IMR-90 (cell line): ENCODE results near the gene STX11. TPM values are rescaled to one million over a fixed set of nuclear protein-coding genes. Genes with fewer than 3 reads are reported as not detected.

Experiments used
- ATAC-seq: fragments of 200-7000 bp; cut with Tn5 transposase; 2 replicates; pipeline ENCODE4 v1.9.1; 2020; ENCODE audit warnings: low read depth, mild to moderate bottlenecking, moderate library complexity
- BruUV-seq: library from RNA; stranded (reverse); fragments of 400-500 nt; replicated peaks from 2 replicates; lab custom pipeline; 2021; lab: Mats Ljungman, UMichigan
- CTCF ChIA-PET: fragments of 300-600 bp; formaldehyde crosslinking; extraction: SDS; loops from one replicate; lab custom pipeline; 2021; ENCODE audit warnings: antibody characterized with exemption; lab: Yijun Ruan, JAX
- POLR2A ChIA-PET: fragments of 300-600 bp; sonication (Branson Sonifier 250); formaldehyde crosslinking; loops from one replicate; lab custom pipeline; 2022; ENCODE audit warnings: antibody characterized with exemption; ENCODE audit not compliant: unreplicated experiment; lab: Charles Lee
- DNase-seq: peaks from one replicate; pipeline ENCODE4 v3.0.0; 2013
- H2AFZ ChIP-seq: replicated peaks from 2 replicates; pipeline ENCODE3; 2013; ENCODE audit warnings: low read length, mild to moderate bottlenecking; ENCODE audit not compliant: poor library complexity
- H2AK5ac ChIP-seq: 2 replicates; pipeline ENCODE4 v1.6.1; 2013; ENCODE audit warnings: low read depth, low read length, inconsistent platforms
- H2AK9ac ChIP-seq: replicated peaks from 2 replicates; pipeline ENCODE3; 2013; ENCODE audit warnings: mild to moderate bottlenecking, low read depth, low read length, moderate library complexity; ENCODE audit not compliant: poor library complexity
- H2BK120ac ChIP-seq: 2 replicates; pipeline ENCODE4 v1.6.1; 2013; ENCODE audit warnings: low read depth, low read length, inconsistent platforms
- H2BK15ac ChIP-seq: 3 replicates; pipeline ENCODE4 v1.6.1; 2013; ENCODE audit warnings: low read depth, low read length, inconsistent platforms
- H2BK20ac ChIP-seq: 2 replicates; pipeline ENCODE4 v1.6.1; 2013; ENCODE audit warnings: low read depth, mild to moderate bottlenecking, inconsistent platforms, low read length, moderate library complexity
- H2BK5ac ChIP-seq: 2 replicates; pipeline ENCODE4 v1.6.1; 2013; ENCODE audit warnings: mild to moderate bottlenecking, low read depth, low read length, inconsistent platforms; ENCODE audit not compliant: poor library complexity, severe bottlenecking
- H3K14ac ChIP-seq: replicated peaks from 2 replicates; pipeline ENCODE4 v1.6.1; 2013; ENCODE audit warnings: low read depth, low read length, inconsistent platforms
- H3K18ac ChIP-seq: 2 replicates; pipeline ENCODE4 v1.6.1; 2013; ENCODE audit warnings: low read depth, low read length, control low read depth
- H3K23ac ChIP-seq: 2 replicates; pipeline ENCODE4 v1.6.1; 2013; ENCODE audit warnings: low read depth, low read length, inconsistent platforms
- H3K27ac ChIP-seq: 2 replicates; pipeline ENCODE4 v1.5.1; 2013; ENCODE audit warnings: mild to moderate bottlenecking, control low read depth, low read length; ENCODE audit not compliant: insufficient read depth
- H3K27me3 ChIP-seq: 2 replicates; pipeline ENCODE4 v1.6.1; 2013; ENCODE audit warnings: low read length; ENCODE audit not compliant: control insufficient read depth, insufficient read depth
- H3K36me3 ChIP-seq: 2 replicates; pipeline ENCODE4 v1.6.1; 2013; ENCODE audit warnings: low read length, mixed read lengths; ENCODE audit not compliant: control insufficient read depth, insufficient read depth
- H3K4ac ChIP-seq: 2 replicates; pipeline ENCODE4 v1.6.1; 2013; ENCODE audit warnings: low read depth, low read length, inconsistent platforms
- H3K4me1 ChIP-seq: 2 replicates; pipeline ENCODE4 v1.6.1; 2013; ENCODE audit warnings: low read length, mixed read lengths; ENCODE audit not compliant: control insufficient read depth, insufficient read depth
- H3K4me2 ChIP-seq: 2 replicates; pipeline ENCODE4 v1.6.1; 2013; ENCODE audit warnings: low read depth, mild to moderate bottlenecking, control low read depth, low read length, moderate library complexity
- H3K4me3 ChIP-seq: 2 replicates; pipeline ENCODE4 v1.5.1; 2013; ENCODE audit warnings: low read depth, mild to moderate bottlenecking, control low read depth, low read length, moderate library complexity; ENCODE audit not compliant: insufficient read depth
- H3K56ac ChIP-seq: 2 replicates; pipeline ENCODE4 v1.6.1; 2013; ENCODE audit warnings: low read length, inconsistent platforms; ENCODE audit not compliant: insufficient read depth; ENCODE audit errors: extremely low read depth
- H3K79me1 ChIP-seq, 2 experiments: 2 replicates each; pipeline ENCODE4 v1.6.1; 2013; ENCODE audit warnings: low read length in 2 of 2, inconsistent platforms in 1 of 2, low read depth in 1 of 2
- H3K9ac ChIP-seq: 2 replicates; pipeline ENCODE4 v1.6.1; 2013; ENCODE audit warnings: low read depth, low read length, control low read depth
- H3K9me1 ChIP-seq: 2 replicates; pipeline ENCODE4 v1.6.1; 2013; ENCODE audit warnings: low read length, inconsistent platforms; ENCODE audit not compliant: insufficient read depth
- H3K9me3 ChIP-seq: 2 replicates; pipeline ENCODE4 v1.6.1; 2013; ENCODE audit warnings: low read length; ENCODE audit not compliant: control insufficient read depth, insufficient read depth
- H4K20me1 ChIP-seq: 2 replicates; pipeline ENCODE4 v1.6.1; 2013; ENCODE audit warnings: low read length, inconsistent platforms; ENCODE audit not compliant: insufficient read depth
- H4K5ac ChIP-seq: 2 replicates; pipeline ENCODE4 v1.6.1; 2013; ENCODE audit warnings: mild to moderate bottlenecking, low read depth, low read length, control low read depth
- H4K8ac ChIP-seq, 2 experiments: 2 replicates each; pipeline ENCODE4 v1.6.1; 2013; ENCODE audit warnings: low read depth in 2 of 2, low read length in 2 of 2, control low read depth in 1 of 2, inconsistent platforms in 1 of 2
- H4K91ac ChIP-seq: 2 replicates; pipeline ENCODE4 v1.6.1; 2013; ENCODE audit warnings: low read depth, low read length, inconsistent platforms; ENCODE audit not compliant: insufficient read depth
- CEBPB ChIP-seq: IDR thresholded peaks from 2 replicates; pipeline ENCODE4 v1.6.1; 2012; ENCODE audit warnings: low read depth, low read length, improper control_type of control experiment
- CHD1 ChIP-seq: IDR thresholded peaks from 2 replicates; pipeline ENCODE4 v1.6.1; 2012; ENCODE audit warnings: low read depth, low read length, improper control_type of control experiment
- FOS ChIP-seq: fragments of 150-350 bp; IDR thresholded peaks from 2 replicates; pipeline ENCODE4 v1.6.1; 2016; ENCODE audit warnings: low read depth, low read length
- MAFK ChIP-seq: IDR thresholded peaks from 2 replicates; pipeline ENCODE4 v1.6.1; 2012; ENCODE audit warnings: low read depth, low read length, improper control_type of control experiment
- MAZ ChIP-seq: IDR thresholded peaks from 2 replicates; pipeline ENCODE4 v1.6.1; 2012; ENCODE audit warnings: low read depth, mild to moderate bottlenecking, low read length, improper control_type of control experiment, moderate library complexity, borderline replicate concordance
- MXI1 ChIP-seq: IDR thresholded peaks from 2 replicates; pipeline ENCODE4 v1.6.1; 2012; ENCODE audit warnings: low read depth, mild to moderate bottlenecking, low read length, moderate library complexity, borderline replicate concordance
- NFE2L2 ChIP-seq: fragments of 150-350 bp; IDR thresholded peaks from 2 replicates; pipeline ENCODE4 v1.6.1; 2016; ENCODE audit warnings: low read depth, mild to moderate bottlenecking, low read length
- RAD21 ChIP-seq: IDR thresholded peaks from 2 replicates; pipeline ENCODE4 v1.6.1; 2012; ENCODE audit warnings: low read length, improper control_type of control experiment
- RCOR1 ChIP-seq: IDR thresholded peaks from 2 replicates; pipeline ENCODE4 v1.6.1; 2012; ENCODE audit warnings: mild to moderate bottlenecking, low read length, improper control_type of control experiment; ENCODE audit not compliant: insufficient replicate concordance
- SMC3 ChIP-seq: fragments of 150-350 bp; IDR thresholded peaks from 2 replicates; pipeline ENCODE4 v1.6.1; 2016; ENCODE audit warnings: low read depth, mild to moderate bottlenecking, antibody characterized with exemption, low read length, moderate library complexity
- WGBS, 2 experiments: methylation state at CpG; one replicate each; pipeline versions ENCODE4 v1.1.5 to v1.1.7; 2013; ENCODE audit warnings: missing lambda C conversion rate in 2 of 2; ENCODE audit not compliant: insufficient read length in 1 of 2; ENCODE audit errors: extremely low coverage in 2 of 2; 5-methylcytosine and 5-hydroxymethylcytosine counted together
- dilution Hi-C: fragments of 300-500 bp; cut with HindIII; formaldehyde crosslinking; loops from one replicate; pipeline ENCODE4 v1.14.3; 2018; ENCODE audit warnings: low sequenced_read_pairs; ENCODE audit not compliant: unreplicated experiment
- in situ Hi-C: fragments of 300-500 bp; cut with MboI; formaldehyde crosslinking; loops from 3 replicates; pipeline ENCODE4 v1.14.3; 2019; ENCODE audit warnings: low sequenced_read_pairs, inconsistent platforms, mixed read lengths
- intact Hi-C: fragments of 100-400 bp; cut with micrococcal nuclease; formaldehyde crosslinking; loops from 2 replicates; pipeline ENCODE4 v1.10.0; 2022
- polyA plus RNA-seq, 3 experiments: library from polyadenylated mRNA; depleted of rRNA; stranded (reverse); fragments of >200 nt; gene quantifications; 2 replicates each; pipeline ENCODE4 v1.2.3, GENCODE V29; 2012; ENCODE audit warnings: low replicate concordance in 1 of 3
- total RNA-seq: library from RNA; depleted of rRNA; stranded (reverse); fragments of >200 nt; gene quantifications from 2 replicates; pipeline ENCODE4 v1.2.3, GENCODE V29; 2012

Gene STX11
- total and polyA plus RNA-seq, 2 of the 4 experiments (the other 2 are of a cell fraction), result 0.54 to 0.68 TPM

GRCh38 chr6:144113366-144113765 lies 37.0 kb upstream of the STX11 start:
- CTCF ChIA-PET, result no interaction called here
- intact Hi-C loops, result no loop called here

More at GRCh38 chr6:144113366-144113765, 37.0 kb upstream of the STX11 start:
- H4K8ac ChIP-seq, result no peak overlapping the region
- no peaks in the 10 kb centered on the region for H3K9me1 ChIP-seq
- H3K4me3 ChIP-seq, result no peak overlapping the region
- no peak overlapping the region for H2AK5ac ChIP-seq
- H3K27ac ChIP-seq, result no peak overlapping the region
- no peaks in the 10 kb centered on the region for H3K9me3 ChIP-seq
- H4K91ac ChIP-seq, result no peak overlapping the region
- ATAC-seq (no peak), DNase-seq (no peak)
- WGBS, 2 experiments, result no CpG with 5 or more reads among the region's 6 CpGs
- TF ChIP-seq MXI1 (no peak), NFE2L2 (no peak), MAFK (no peak), MAZ (no peak), RAD21 (no peak), SMC3 (no peak), FOS (no peak), CHD1 (no peak), CEBPB (no peak), RCOR1 (no peak)
- H3K79me1 ChIP-seq, result no peaks in the 10 kb centered on the region
- no peak overlapping the region for H2BK5ac ChIP-seq
- no peak overlapping the region for H3K23ac ChIP-seq
- no peak overlapping the region for H2BK15ac ChIP-seq
- no peak overlapping the region for H2BK20ac ChIP-seq
- H2BK120ac ChIP-seq, result no peak overlapping the region
- POLR2A ChIA-PET, result no interaction called here
- H3K4ac ChIP-seq, result no peak overlapping the region
- no peak overlapping the region for H3K9ac ChIP-seq
- H3K56ac ChIP-seq, result no peak overlapping the region
- BruUV-seq, result no TSS peak
- no peak overlapping the region for H2AFZ ChIP-seq
- H3K14ac ChIP-seq, result no peak overlapping the region
- no peak overlapping the region for H4K5ac ChIP-seq
- H3K4me2 ChIP-seq, result no peak overlapping the region
- in situ Hi-C loops, result loop anchor here (10.0 to 25.0 kb wide), 2 partner anchors 91 to 1099 kb away; no protein-coding TSS in a partner anchor
- peaks cover 14% of the 10 kb centered on the region for H3K27me3 ChIP-seq
- H4K20me1 ChIP-seq, result no peaks in the 10 kb centered on the region
- H3K36me3 ChIP-seq, result no peaks in the 10 kb centered on the region
- H3K4me1 ChIP-seq, result no peaks in the 10 kb centered on the region
- no peak overlapping the region for H3K18ac ChIP-seq
- dilution Hi-C loops, result no loop called here
- no peak overlapping the region for H2AK9ac ChIP-seq
